Spleen (tissue), 7 donors: Measurements from ENCODE around the gene CFAP221.

ENCODE experiments used
- POLR2AphosphoS5 ChIP-seq, 3 donors: sonication (generic); formaldehyde crosslinking; IDR thresholded peaks; one replicate each; pipeline ENCODE4 v1.5.1; 2017; ENCODE audit warnings: antibody characterized with exemption in 3 of 3
- TF ChIP-seq, protein P1 (sequence below), 11 experiments: fragments of 200-600 bp in 7 of 11; fragments of 450-650 bp in 4 of 11; sonication (generic) in 4 of 11; IDR thresholded peaks in 8 of 11; conservative IDR thresholded peaks in 3 of 11; 1 replicate in 7 of 11; 2 replicates in 4 of 11; pipeline versions ENCODE4 v1.4.0 to v1.8.0; 2016 to 2021; ENCODE audit warnings: antibody characterized with exemption in 11 of 11, inconsistent platforms in 4 of 11, mild to moderate bottlenecking in 1 of 11
- donor health status: DM: no; HTN: no; CAD: no; lungs with moderate emphysema.
- donor health status: DM: no; HTN: no; CAD: no.
- donor health status: DM: no; HTN: no; CAD: no.

- TF ChIP-seq, protein P1, sequence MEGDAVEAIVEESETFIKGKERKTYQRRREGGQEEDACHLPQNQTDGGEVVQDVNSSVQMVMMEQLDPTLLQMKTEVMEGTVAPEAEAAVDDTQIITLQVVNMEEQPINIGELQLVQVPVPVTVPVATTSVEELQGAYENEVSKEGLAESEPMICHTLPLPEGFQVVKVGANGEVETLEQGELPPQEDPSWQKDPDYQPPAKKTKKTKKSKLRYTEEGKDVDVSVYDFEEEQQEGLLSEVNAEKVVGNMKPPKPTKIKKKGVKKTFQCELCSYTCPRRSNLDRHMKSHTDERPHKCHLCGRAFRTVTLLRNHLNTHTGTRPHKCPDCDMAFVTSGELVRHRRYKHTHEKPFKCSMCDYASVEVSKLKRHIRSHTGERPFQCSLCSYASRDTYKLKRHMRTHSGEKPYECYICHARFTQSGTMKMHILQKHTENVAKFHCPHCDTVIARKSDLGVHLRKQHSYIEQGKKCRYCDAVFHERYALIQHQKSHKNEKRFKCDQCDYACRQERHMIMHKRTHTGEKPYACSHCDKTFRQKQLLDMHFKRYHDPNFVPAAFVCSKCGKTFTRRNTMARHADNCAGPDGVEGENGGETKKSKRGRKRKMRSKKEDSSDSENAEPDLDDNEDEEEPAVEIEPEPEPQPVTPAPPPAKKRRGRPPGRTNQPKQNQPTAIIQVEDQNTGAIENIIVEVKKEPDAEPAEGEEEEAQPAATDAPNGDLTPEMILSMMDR (IDR thresholded peaks at IDR 0.05 in 8 of 11, conservative IDR thresholded peaks at IDR 0.05 in 3 of 11): no peak
- no peak for TF ChIP-seq POLR2AphosphoS5 (IDR thresholded peaks at IDR 0.05)
Measured at GRCh38 chr2:119518401-119519056, 25.7 kb upstream of the CFAP221 start.
